ENCODE results near the gene DNAJB9.

- TF ChIP-seq CTCF (IDR thresholded peaks at IDR 0.05), result no peak
- no peak for TF ChIP-seq POLR2A (IDR thresholded peaks at IDR 0.05)
These were observed 34.1 kb downstream of the DNAJB9 start for GRCh38 chr7:108603656-108604306.
